GM12878 (cell line): ENCODE results near the gene AIF1. TPM values are rescaled to one million over a fixed set of nuclear protein-coding genes. Genes with fewer than 3 reads are reported as not detected.

Experiments
- BCL11A ChIP-seq: IDR thresholded peaks from 2 replicates; pipeline ENCODE4 v1.6.1; 2011; ENCODE audit warnings: low read depth, low read length
- CBFB ChIP-seq: IDR thresholded peaks from 2 replicates; pipeline ENCODE4 v1.6.1; 2016; ENCODE audit warnings: antibody characterized with exemption, low read depth
- CBX5 ChIP-seq: sonication (generic); IDR thresholded peaks from 2 replicates; pipeline ENCODE4 v1.6.1; 2016; ENCODE audit warnings: low read depth, moderate library complexity, mild to moderate bottlenecking, inconsistent platforms
- CHD4 ChIP-seq: fragments of 200-600 bp; sonication (generic); IDR thresholded peaks from 2 replicates; pipeline ENCODE4 v1.6.1; 2016; ENCODE audit warnings: mild to moderate bottlenecking
- CREM ChIP-seq: IDR thresholded peaks from 2 replicates; pipeline ENCODE4 v1.6.1; 2014; ENCODE audit warnings: antibody characterized with exemption, low read depth
- EED ChIP-seq: sonication (generic); IDR thresholded peaks from 2 replicates; pipeline ENCODE4 v1.6.1; 2016; ENCODE audit warnings: antibody characterized with exemption, low read depth
- HDAC2 ChIP-seq: fragments of 200-600 bp; sonication (generic); IDR thresholded peaks from 2 replicates; pipeline ENCODE4 v1.6.1; 2017
- IRF4 ChIP-seq: IDR thresholded peaks from 2 replicates; pipeline ENCODE4 v1.6.1; 2011; ENCODE audit warnings: low read depth, low read length
- KAT2A ChIP-seq: conservative IDR thresholded peaks from 2 replicates; pipeline ENCODE4 v1.6.1; 2011; ENCODE audit warnings: low read depth, low read length; ENCODE audit not compliant: control insufficient read depth
- NFYB ChIP-seq: IDR thresholded peaks from 2 replicates; pipeline ENCODE4 v1.6.1; 2011; ENCODE audit warnings: low read depth, mild to moderate bottlenecking, low read length, improper control_type of control experiment, moderate library complexity; ENCODE audit not compliant: insufficient read depth
- NRF1 ChIP-seq: conservative IDR thresholded peaks from 2 replicates; pipeline ENCODE4 v1.6.1; 2011; ENCODE audit warnings: mild to moderate bottlenecking, low read depth, low read length, improper control_type of control experiment
- POLR2AphosphoS2 ChIP-seq: IDR thresholded peaks from 2 replicates; pipeline ENCODE4 v1.6.1; 2011; ENCODE audit warnings: low read depth, mild to moderate bottlenecking, low read length, improper control_type of control experiment, moderate library complexity
- SMARCA5 ChIP-seq: fragments of 450-650 bp; IDR thresholded peaks from 2 replicates; pipeline ENCODE4 v1.6.1; 2017; ENCODE audit warnings: mild to moderate bottlenecking
- SREBF1 ChIP-seq: IDR thresholded peaks from 2 replicates; pipeline ENCODE4 v1.6.1; 2012; ENCODE audit warnings: mild to moderate bottlenecking, low read length
- SUPT20H ChIP-seq: IDR thresholded peaks from 2 replicates; pipeline ENCODE4 v1.6.1; 2011; ENCODE audit warnings: low read depth, mild to moderate bottlenecking, low read length, moderate library complexity, borderline replicate concordance; ENCODE audit not compliant: control insufficient read depth
- SUZ12 ChIP-seq: fragments of 200-600 bp; sonication (generic); IDR thresholded peaks from one replicate; pipeline ENCODE4 v1.6.1; 2018; ENCODE audit warnings: antibody characterized with exemption, mild to moderate bottlenecking; ENCODE audit not compliant: unreplicated experiment
- TCF3 ChIP-seq: IDR thresholded peaks from 2 replicates; pipeline ENCODE4 v1.6.1; 2012; ENCODE audit warnings: low read depth, mild to moderate bottlenecking, low read length, borderline replicate concordance; ENCODE audit not compliant: insufficient read depth
- WRNIP1 ChIP-seq: IDR thresholded peaks from 2 replicates; pipeline ENCODE4 v1.6.1; 2011; ENCODE audit warnings: low read depth, low read length, improper control_type of control experiment, borderline replicate concordance
- ZNF207 ChIP-seq: fragments of 450-650 bp; IDR thresholded peaks from 2 replicates; pipeline ENCODE4 v1.6.1; 2014; ENCODE audit warnings: antibody characterized with exemption, mild to moderate bottlenecking, borderline replicate concordance
- polyA plus RNA-seq, 11 experiments: library from polyadenylated mRNA; depleted of rRNA in 4 of 11; unstranded in 6 of 11; stranded (reverse) in 5 of 11; fragments of >200 nt; fragmentation: Nextera tagmentation in 4 of 11; fragmentation: Illumina TruSeq in 1 of 11; extraction: Ambion mirVana in 4 of 11; extraction: Trizol in 1 of 11; gene quantifications; 1 replicate in 1 of 11; 2 replicates in 10 of 11; pipeline versions ENCODE4 v1.2.1 to v1.2.3, GENCODE V29; 2011 to 2016; ENCODE audit warnings: inconsistent platforms in 2 of 11, missing spikeins in 2 of 11, low read depth in 1 of 11
- total RNA-seq, 4 experiments: library from RNA; depleted of rRNA in 3 of 4; stranded (reverse); fragments of >200 nt in 3 of 4; fragmentation: Illumina TruSeq in 1 of 4; extraction: Trizol in 1 of 4; gene quantifications; 2 replicates each; pipeline versions ENCODE4 v1.2.1 to v1.2.3, GENCODE V29; 2013 to 2021
- TF ChIP-seq, protein P1 (sequence below): IDR thresholded peaks from 2 replicates; pipeline ENCODE4 v1.6.1; 2011; ENCODE audit warnings: mild to moderate bottlenecking, low read depth, low read length, moderate library complexity; ENCODE audit not compliant: insufficient replicate concordance
- TF ChIP-seq, protein P2 (sequence below): IDR thresholded peaks from 2 replicates; pipeline ENCODE4 v1.6.1; 2012; ENCODE audit warnings: low read length, inconsistent platforms
- TF ChIP-seq, protein P3 (sequence below): fragments of 450-650 bp; formaldehyde crosslinking; IDR thresholded peaks from 2 replicates; pipeline ENCODE4 v1.4.0; 2022; ENCODE audit warnings: mild to moderate bottlenecking, moderate library complexity
- TF ChIP-seq, protein P4 (sequence below): fragments of 450-650 bp; formaldehyde crosslinking; IDR thresholded peaks from 2 replicates; pipeline ENCODE4 v1.4.0; 2020; ENCODE audit warnings: mild to moderate bottlenecking, moderate library complexity

Gene AIF1
- total and polyA plus RNA-seq, 10 of the 15 experiments (the other 5 are each of a cell fraction or from before 2014, with no cell fraction given), result 1.9 to 256 (median 134) TPM

DNA sequence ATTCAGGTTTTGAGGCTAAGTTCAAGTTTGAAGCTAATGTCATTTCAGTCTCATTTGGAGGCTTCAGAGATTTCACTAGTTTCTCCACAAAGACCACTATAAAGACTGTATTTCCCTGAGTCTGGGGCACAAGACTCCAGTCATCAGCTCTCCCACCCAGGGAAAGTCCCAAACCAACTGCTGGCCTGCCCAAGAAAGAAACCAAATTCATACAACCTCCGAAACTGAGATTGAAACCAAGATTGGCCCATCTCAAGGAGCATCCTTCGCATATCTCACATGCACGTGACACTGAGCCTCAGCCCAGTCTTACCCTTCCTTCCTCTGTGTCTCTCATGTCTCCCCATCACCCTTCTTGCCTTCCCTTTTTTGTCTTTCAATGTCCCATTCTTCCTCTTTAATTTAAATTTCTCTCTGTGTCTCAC, 46.5 kb upstream of the AIF1 start (continued):
- TF ChIP-seq BCL11A (peak; percentile 82), POLR2AphosphoS2 (no peak), EED (peak; percentile 98), SMARCA5 (no peak), ZNF207 (no peak), CBX5 (no peak), NFYB (no peak), WRNIP1 (no peak), SREBF1 (no peak), CREM (peak; percentile 77), CHD4 (no peak), SUZ12 (no peak), TCF3 (no peak), HDAC2 (peak; percentile 51; the same call in 1 of the 2 replicates), NRF1 (no peak), CBFB (peak; percentile 65; the same call in 1 of the 2 replicates), KAT2A (no peak), IRF4 (peak; percentile 83), SUPT20H (no peak)
- TF ChIP-seq, protein P1, sequence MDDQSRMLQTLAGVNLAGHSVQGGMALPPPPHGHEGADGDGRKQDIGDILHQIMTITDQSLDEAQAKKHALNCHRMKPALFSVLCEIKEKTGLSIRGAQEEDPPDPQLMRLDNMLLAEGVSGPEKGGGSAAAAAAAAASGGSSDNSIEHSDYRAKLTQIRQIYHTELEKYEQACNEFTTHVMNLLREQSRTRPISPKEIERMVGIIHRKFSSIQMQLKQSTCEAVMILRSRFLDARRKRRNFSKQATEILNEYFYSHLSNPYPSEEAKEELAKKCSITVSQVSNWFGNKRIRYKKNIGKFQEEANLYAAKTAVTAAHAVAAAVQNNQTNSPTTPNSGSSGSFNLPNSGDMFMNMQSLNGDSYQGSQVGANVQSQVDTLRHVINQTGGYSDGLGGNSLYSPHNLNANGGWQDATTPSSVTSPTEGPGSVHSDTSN, result no peak
- TF ChIP-seq, protein P2, sequence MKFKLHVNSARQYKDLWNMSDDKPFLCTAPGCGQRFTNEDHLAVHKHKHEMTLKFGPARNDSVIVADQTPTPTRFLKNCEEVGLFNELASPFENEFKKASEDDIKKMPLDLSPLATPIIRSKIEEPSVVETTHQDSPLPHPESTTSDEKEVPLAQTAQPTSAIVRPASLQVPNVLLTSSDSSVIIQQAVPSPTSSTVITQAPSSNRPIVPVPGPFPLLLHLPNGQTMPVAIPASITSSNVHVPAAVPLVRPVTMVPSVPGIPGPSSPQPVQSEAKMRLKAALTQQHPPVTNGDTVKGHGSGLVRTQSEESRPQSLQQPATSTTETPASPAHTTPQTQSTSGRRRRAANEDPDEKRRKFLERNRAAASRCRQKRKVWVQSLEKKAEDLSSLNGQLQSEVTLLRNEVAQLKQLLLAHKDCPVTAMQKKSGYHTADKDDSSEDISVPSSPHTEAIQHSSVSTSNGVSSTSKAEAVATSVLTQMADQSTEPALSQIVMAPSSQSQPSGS, result no peak
- TF ChIP-seq, protein P3, sequence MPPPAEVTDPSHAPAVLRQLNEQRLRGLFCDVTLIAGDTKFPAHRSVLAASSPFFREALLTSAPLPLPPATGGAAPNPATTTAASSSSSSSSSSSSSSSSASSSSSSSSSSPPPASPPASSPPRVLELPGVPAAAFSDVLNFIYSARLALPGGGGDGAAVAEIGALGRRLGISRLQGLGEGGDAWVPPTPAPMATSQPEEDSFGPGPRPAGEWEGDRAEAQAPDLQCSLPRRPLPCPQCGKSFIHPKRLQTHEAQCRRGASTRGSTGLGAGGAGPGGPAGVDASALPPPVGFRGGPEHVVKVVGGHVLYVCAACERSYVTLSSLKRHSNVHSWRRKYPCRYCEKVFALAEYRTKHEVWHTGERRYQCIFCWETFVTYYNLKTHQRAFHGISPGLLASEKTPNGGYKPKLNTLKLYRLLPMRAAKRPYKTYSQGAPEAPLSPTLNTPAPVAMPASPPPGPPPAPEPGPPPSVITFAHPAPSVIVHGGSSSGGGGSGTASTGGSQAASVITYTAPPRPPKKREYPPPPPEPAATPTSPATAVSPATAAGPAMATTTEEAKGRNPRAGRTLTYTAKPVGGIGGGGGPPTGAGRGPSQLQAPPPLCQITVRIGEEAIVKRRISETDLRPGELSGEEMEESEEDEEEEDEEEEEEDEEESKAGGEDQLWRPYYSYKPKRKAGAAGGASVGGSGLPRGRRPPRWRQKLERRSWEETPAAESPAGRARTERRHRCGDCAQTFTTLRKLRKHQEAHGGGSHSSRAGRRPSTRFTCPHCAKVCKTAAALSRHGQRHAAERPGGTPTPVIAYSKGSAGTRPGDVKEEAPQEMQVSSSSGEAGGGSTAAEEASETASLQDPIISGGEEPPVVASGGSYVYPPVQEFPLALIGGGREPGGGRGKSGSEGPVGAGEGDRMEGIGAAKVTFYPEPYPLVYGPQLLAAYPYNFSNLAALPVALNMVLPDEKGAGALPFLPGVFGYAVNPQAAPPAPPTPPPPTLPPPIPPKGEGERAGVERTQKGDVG (CRISPR knock-in tag), result no peak
- TF ChIP-seq, protein P4, sequence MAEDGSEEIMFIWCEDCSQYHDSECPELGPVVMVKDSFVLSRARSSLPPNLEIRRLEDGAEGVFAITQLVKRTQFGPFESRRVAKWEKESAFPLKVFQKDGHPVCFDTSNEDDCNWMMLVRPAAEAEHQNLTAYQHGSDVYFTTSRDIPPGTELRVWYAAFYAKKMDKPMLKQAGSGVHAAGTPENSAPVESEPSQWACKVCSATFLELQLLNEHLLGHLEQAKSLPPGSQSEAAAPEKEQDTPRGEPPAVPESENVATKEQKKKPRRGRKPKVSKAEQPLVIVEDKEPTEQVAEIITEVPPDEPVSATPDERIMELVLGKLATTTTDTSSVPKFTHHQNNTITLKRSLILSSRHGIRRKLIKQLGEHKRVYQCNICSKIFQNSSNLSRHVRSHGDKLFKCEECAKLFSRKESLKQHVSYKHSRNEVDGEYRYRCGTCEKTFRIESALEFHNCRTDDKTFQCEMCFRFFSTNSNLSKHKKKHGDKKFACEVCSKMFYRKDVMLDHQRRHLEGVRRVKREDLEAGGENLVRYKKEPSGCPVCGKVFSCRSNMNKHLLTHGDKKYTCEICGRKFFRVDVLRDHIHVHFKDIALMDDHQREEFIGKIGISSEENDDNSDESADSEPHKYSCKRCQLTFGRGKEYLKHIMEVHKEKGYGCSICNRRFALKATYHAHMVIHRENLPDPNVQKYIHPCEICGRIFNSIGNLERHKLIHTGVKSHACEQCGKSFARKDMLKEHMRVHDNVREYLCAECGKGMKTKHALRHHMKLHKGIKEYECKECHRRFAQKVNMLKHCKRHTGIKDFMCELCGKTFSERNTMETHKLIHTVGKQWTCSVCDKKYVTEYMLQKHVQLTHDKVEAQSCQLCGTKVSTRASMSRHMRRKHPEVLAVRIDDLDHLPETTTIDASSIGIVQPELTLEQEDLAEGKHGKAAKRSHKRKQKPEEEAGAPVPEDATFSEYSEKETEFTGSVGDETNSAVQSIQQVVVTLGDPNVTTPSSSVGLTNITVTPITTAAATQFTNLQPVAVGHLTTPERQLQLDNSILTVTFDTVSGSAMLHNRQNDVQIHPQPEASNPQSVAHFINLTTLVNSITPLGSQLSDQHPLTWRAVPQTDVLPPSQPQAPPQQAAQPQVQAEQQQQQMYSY (CRISPR knock-in tag), result no peak
